GM23338 (cell line): ENCODE data around the gene GSTA5. TPM values are rescaled to one million over a fixed set of nuclear protein-coding genes. Genes with fewer than 3 reads are reported as not detected.

Experiments used
- ATAC-seq: fragments of 200-7000 bp; cut with Tn5 transposase; 3 replicates; pipeline ENCODE4 v1.9.1; 2020
- DNase-seq: peaks from one replicate; pipeline ENCODE4 v3.0.0-alpha.2; 2015; ENCODE audit warnings: low spot score
- H2AFZ ChIP-seq: fragments of 200-600 bp; sonication (generic); 2 replicates; pipeline ENCODE4 v1.8.0; 2016; ENCODE audit warnings: antibody characterized with exemption, mild to moderate bottlenecking, moderate library complexity
- H3F3A ChIP-seq: fragments of 200-600 bp; sonication (generic); replicated peaks from 2 replicates; pipeline ENCODE4 v1.8.0; 2017; ENCODE audit warnings: antibody characterized with exemption, mixed run types, low read depth
- H3K27ac ChIP-seq: fragments of 200-600 bp; sonication (generic); 2 replicates; pipeline ENCODE4 v1.6.1; 2016; ENCODE audit warnings: low read depth
- H3K27me3 ChIP-seq: fragments of 200-600 bp; sonication (generic); 2 replicates; pipeline ENCODE4 v1.8.0; 2016; ENCODE audit warnings: mild to moderate bottlenecking, mixed run types, moderate library complexity; ENCODE audit not compliant: insufficient read depth
- H3K36me3 ChIP-seq: fragments of 200-600 bp; sonication (generic); 2 replicates; pipeline ENCODE4 v1.8.0; 2016; ENCODE audit warnings: mild to moderate bottlenecking; ENCODE audit not compliant: insufficient read depth
- H3K4me1 ChIP-seq: fragments of 200-600 bp; sonication (generic); 2 replicates; pipeline ENCODE4 v1.8.0; 2016; ENCODE audit warnings: mild to moderate bottlenecking, moderate library complexity; ENCODE audit not compliant: insufficient read depth
- H3K4me2 ChIP-seq: fragments of 200-600 bp; sonication (generic); 2 replicates; pipeline ENCODE4 v1.7.1; 2017; ENCODE audit warnings: mixed run types
- H3K4me3 ChIP-seq: fragments of 200-600 bp; sonication (generic); 2 replicates; pipeline ENCODE4 v1.6.1; 2016; ENCODE audit warnings: mixed run types
- H3K79me2 ChIP-seq: fragments of 200-600 bp; sonication (generic); replicated peaks from 2 replicates; pipeline ENCODE4 v1.8.0; 2017; ENCODE audit warnings: mild to moderate bottlenecking; ENCODE audit not compliant: insufficient read depth
- H3K9me2 ChIP-seq: fragments of 200-600 bp; sonication (generic); 2 replicates; pipeline ENCODE4 v1.8.0; 2017; ENCODE audit not compliant: insufficient read depth
- H4K20me1 ChIP-seq: fragments of 200-600 bp; sonication (generic); replicated peaks from 2 replicates; pipeline ENCODE4 v1.8.0; 2017; ENCODE audit warnings: mild to moderate bottlenecking; ENCODE audit not compliant: insufficient read depth
- H3K27ac Mint-ChIP-seq: 2 replicates; pipeline ENCODE4 v1.8.0; 2020; ENCODE audit warnings: inconsistent platforms, mild to moderate bottlenecking, moderate library complexity, mixed read lengths
- H3K27me3 Mint-ChIP-seq: 3 replicates; pipeline ENCODE4 v1.8.0; 2022; ENCODE audit warnings: low read depth, mild to moderate bottlenecking, moderate library complexity, mixed read lengths, inconsistent platforms; ENCODE audit not compliant: insufficient read depth, poor library complexity
- H3K36me3 Mint-ChIP-seq: 3 replicates; pipeline ENCODE4 v1.8.0; 2021; ENCODE audit warnings: low read depth, mild to moderate bottlenecking, inconsistent platforms, moderate library complexity, mixed read lengths
- H3K4me1 Mint-ChIP-seq: 3 replicates; pipeline ENCODE4 v1.8.0; 2020; ENCODE audit warnings: mild to moderate bottlenecking, inconsistent platforms, mixed read lengths
- H3K4me3 Mint-ChIP-seq: 3 replicates; pipeline ENCODE4 v1.8.0; 2021; ENCODE audit warnings: moderate library complexity, mild to moderate bottlenecking, inconsistent platforms, mixed read lengths
- H3K9me3 Mint-ChIP-seq: 3 replicates; pipeline ENCODE4 v1.8.0; 2020; ENCODE audit warnings: moderate library complexity, mild to moderate bottlenecking, inconsistent platforms, mixed read lengths
- CREB1 ChIP-seq: fragments of 250-450 bp; sonication (Bioruptor Pico); IDR thresholded peaks from 2 replicates; pipeline ENCODE4 v1.5.0; 2020; ENCODE audit warnings: low read depth, mild to moderate bottlenecking, moderate library complexity
- CTCF ChIP-seq, 2 experiments: fragments of 200-600 bp in 1 of 2; sonication (generic) in 1 of 2; conservative IDR thresholded peaks; 2 replicates each; pipeline versions ENCODE4 v1.5.1 to v1.6.1; 2016 to 2017; ENCODE audit warnings: antibody characterized with exemption in 2 of 2, low read depth in 2 of 2, mild to moderate bottlenecking in 2 of 2, moderate library complexity in 1 of 2
- ETS1 ChIP-seq: IDR thresholded peaks from 2 replicates; pipeline ENCODE4 v1.6.1; 2016; ENCODE audit warnings: antibody characterized with exemption
- EZH2 ChIP-seq: fragments of 200-600 bp; sonication (generic); IDR thresholded peaks from one replicate; pipeline ENCODE4 v1.8.0; 2017; ENCODE audit warnings: antibody characterized with exemption, mild to moderate bottlenecking, low read depth; ENCODE audit not compliant: unreplicated experiment
- EZH2phosphoT487 ChIP-seq: fragments of 200-600 bp; sonication (generic); IDR thresholded peaks from one replicate; pipeline ENCODE4 v1.8.1; 2018; ENCODE audit warnings: antibody characterized with exemption; ENCODE audit not compliant: unreplicated experiment
- JUNB ChIP-seq: IDR thresholded peaks from one replicate; pipeline ENCODE4 v1.6.1; 2016; ENCODE audit warnings: antibody characterized with exemption; ENCODE audit not compliant: unreplicated experiment
- NANOG ChIP-seq: IDR thresholded peaks from 2 replicates; pipeline ENCODE4 v1.6.1; 2016; ENCODE audit warnings: antibody characterized with exemption, borderline replicate concordance
- POLR2AphosphoS5 ChIP-seq: IDR thresholded peaks from 2 replicates; pipeline ENCODE4 v1.6.1; 2016; ENCODE audit warnings: antibody characterized with exemption, low read depth
- REST ChIP-seq: IDR thresholded peaks from one replicate; pipeline ENCODE4 v1.6.1; 2018; ENCODE audit warnings: antibody characterized with exemption; ENCODE audit not compliant: unreplicated experiment
- STAT1 ChIP-seq: IDR thresholded peaks from one replicate; pipeline ENCODE4 v1.6.1; 2016; ENCODE audit warnings: antibody characterized with exemption; ENCODE audit not compliant: unreplicated experiment
- ZNF114 ChIP-seq: fragments of 250-450 bp; sonication (Bioruptor Pico); IDR thresholded peaks from 2 replicates; pipeline ENCODE4 v1.5.0; 2020; ENCODE audit warnings: mild to moderate bottlenecking, moderate library complexity
- ZNF331 ChIP-seq: fragments of 250-450 bp; sonication (Bioruptor Pico); IDR thresholded peaks from 2 replicates; pipeline ENCODE4 v1.5.0; 2020; ENCODE audit warnings: low read depth, mild to moderate bottlenecking, moderate library complexity
- long read RNA-seq: library from polyadenylated mRNA; unstranded; transcript quantifications from one replicate; pipeline ENCODE4 v2.0.0, GENCODE V29; 2020; ENCODE audit not compliant: unreplicated experiment
- polyA plus RNA-seq: library from polyadenylated mRNA; unstranded; fragments of >200 nt; fragmentation: Nextera tagmentation; extraction: Ambion mirVana; gene quantifications from 2 replicates; pipeline ENCODE4 v1.2.1, GENCODE V29; 2016
- total RNA-seq: library from RNA; depleted of rRNA; stranded (reverse); fragments of >200 nt; shearing (Covaris generic); gene quantifications from 2 replicates; pipeline ENCODE4 v1.2.3, GENCODE V29; 2014; rRNA removed
- TF ChIP-seq, protein P1 (sequence below): fragments of 250-450 bp; sonication (Bioruptor Pico); IDR thresholded peaks from 2 replicates; pipeline ENCODE4 v1.5.0; 2020; ENCODE audit warnings: mild to moderate bottlenecking, moderate library complexity

Gene GSTA5
- total RNA-seq (not detected in 2 replicates), polyA plus RNA-seq (not detected in 2 replicates)
- long read RNA-seq, result 0 reads

GRCh38 chr6:52840763-52841585, at the start of gene GSTA5:
TSS of gene GSTA5 (minus strand) at chr6:52840813.
- Histone ChIP-seq H2AFZ (no peak within 1 kb of the TSS), H3K79me2 (no peaks in the 10 kb centered on the region), H3K27ac (no peak within 1 kb of the TSS), H3K36me3 (no peaks in the 10 kb centered on the region), H4K20me1 (no peaks in the 10 kb centered on the region), H3K4me1 (no peaks in the 10 kb centered on the region), H3F3A (no peaks in the 10 kb centered on the region), H3K4me3 (no peak within 1 kb of the TSS), H3K27me3 (no peaks in the 10 kb centered on the region), H3K9me2 (no peaks in the 10 kb centered on the region), H3K4me2 (no peak within 1 kb of the TSS)
- ATAC-seq (no peak), DNase-seq (no peak)
- no peak within 1 kb of the TSS for H3K27ac Mint-ChIP-seq
- H3K9me3 Mint-ChIP-seq, result peaks cover 6% of the 10 kb centered on the region; the same call in 2 of the 3 replicates
- peaks cover 3% of the 10 kb centered on the region; the same call in 2 of the 3 replicates for H3K4me1 Mint-ChIP-seq
- no peak within 1 kb of the TSS for H3K4me3 Mint-ChIP-seq
- no peaks in the 10 kb centered on the region for H3K36me3 Mint-ChIP-seq
- TF ChIP-seq EZH2 (no peak), EZH2phosphoT487 (no peak), ZNF114 (CRISPR knock-in tag) (no peak), POLR2AphosphoS5 (no peak), CREB1 (CRISPR knock-in tag) (no peak), ETS1 (no peak), CTCF (conservative IDR thresholded peaks at IDR 0.05; ENCODE audit: low read depth in 2 of 2) (no peak), ZNF331 (CRISPR knock-in tag) (no peak), JUNB (no peak), NANOG (no peak), REST (no peak), STAT1 (no peak)
- TF ChIP-seq, protein P1, sequence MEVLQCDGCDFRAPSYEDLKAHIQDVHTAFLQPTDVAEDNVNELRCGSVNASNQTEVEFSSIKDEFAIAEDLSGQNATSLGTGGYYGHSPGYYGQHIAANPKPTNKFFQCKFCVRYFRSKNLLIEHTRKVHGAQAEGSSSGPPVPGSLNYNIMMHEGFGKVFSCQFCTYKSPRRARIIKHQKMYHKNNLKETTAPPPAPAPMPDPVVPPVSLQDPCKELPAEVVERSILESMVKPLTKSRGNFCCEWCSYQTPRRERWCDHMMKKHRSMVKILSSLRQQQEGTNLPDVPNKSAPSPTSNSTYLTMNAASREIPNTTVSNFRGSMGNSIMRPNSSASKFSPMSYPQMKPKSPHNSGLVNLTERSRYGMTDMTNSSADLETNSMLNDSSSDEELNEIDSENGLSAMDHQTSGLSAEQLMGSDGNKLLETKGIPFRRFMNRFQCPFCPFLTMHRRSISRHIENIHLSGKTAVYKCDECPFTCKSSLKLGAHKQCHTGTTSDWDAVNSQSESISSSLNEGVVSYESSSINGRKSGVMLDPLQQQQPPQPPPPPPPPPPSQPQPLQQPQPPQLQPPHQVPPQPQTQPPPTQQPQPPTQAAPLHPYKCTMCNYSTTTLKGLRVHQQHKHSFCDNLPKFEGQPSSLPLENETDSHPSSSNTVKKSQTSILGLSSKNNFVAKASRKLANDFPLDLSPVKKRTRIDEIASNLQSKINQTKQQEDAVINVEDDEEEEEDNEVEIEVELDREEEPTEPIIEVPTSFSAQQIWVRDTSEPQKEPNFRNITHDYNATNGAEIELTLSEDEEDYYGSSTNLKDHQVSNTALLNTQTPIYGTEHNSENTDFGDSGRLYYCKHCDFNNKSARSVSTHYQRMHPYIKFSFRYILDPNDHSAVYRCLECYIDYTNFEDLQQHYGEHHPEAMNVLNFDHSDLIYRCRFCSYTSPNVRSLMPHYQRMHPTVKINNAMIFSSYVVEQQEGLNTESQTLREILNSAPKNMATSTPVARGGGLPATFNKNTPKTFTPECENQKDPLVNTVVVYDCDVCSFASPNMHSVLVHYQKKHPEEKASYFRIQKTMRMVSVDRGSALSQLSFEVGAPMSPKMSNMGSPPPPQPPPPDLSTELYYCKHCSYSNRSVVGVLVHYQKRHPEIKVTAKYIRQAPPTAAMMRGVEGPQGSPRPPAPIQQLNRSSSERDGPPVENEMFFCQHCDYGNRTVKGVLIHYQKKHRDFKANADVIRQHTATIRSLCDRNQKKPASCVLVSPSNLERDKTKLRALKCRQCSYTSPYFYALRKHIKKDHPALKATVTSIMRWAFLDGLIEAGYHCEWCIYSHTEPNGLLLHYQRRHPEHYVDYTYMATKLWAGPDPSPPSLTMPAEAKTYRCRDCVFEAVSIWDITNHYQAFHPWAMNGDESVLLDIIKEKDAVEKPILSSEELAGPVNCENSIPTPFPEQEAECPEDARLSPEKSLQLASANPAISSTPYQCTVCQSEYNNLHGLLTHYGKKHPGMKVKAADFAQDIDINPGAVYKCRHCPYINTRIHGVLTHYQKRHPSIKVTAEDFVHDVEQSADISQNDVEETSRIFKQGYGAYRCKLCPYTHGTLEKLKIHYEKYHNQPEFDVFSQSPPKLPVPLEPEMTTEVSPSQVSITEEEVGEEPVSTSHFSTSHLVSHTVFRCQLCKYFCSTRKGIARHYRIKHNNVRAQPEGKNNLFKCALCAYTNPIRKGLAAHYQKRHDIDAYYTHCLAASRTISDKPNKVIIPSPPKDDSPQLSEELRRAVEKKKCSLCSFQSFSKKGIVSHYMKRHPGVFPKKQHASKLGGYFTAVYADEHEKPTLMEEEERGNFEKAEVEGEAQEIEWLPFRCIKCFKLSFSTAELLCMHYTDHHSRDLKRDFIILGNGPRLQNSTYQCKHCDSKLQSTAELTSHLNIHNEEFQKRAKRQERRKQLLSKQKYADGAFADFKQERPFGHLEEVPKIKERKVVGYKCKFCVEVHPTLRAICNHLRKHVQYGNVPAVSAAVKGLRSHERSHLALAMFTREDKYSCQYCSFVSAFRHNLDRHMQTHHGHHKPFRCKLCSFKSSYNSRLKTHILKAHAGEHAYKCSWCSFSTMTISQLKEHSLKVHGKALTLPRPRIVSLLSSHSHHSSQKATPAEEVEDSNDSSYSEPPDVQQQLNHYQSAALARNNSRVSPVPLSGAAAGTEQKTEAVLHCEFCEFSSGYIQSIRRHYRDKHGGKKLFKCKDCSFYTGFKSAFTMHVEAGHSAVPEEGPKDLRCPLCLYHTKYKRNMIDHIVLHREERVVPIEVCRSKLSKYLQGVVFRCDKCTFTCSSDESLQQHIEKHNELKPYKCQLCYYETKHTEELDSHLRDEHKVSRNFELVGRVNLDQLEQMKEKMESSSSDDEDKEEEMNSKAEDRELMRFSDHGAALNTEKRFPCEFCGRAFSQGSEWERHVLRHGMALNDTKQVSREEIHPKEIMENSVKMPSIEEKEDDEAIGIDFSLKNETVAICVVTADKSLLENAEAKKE (CRISPR knock-in tag), result no peak
- peaks cover 2% of the 10 kb centered on the region for H3K27me3 Mint-ChIP-seq
